Posterior cingulate gyrus (tissue), 11 donors: Measurements from ENCODE around the gene CDC42BPA.
A peak's percentile ranks its signal among the peaks of the same experiment; 100 is the strongest.
"Not testable (repeated sequence)": the region's sequence is repeated elsewhere in the genome, so short reads cannot be mapped to it uniquely, and the experiment has no call there.

Experiments used
- DNase-seq, 10 donors: peaks; one replicate each; pipeline versions ENCODE4 v3.0.0 to v3.0.0-alpha.2; 2020 to 2021; ENCODE audit warnings: mixed read lengths in 3 of 10
- intact Hi-C: fragments of 100-400 bp; cut with DNase I; formaldehyde crosslinking; loops from one replicate; pipeline ENCODE4 v1.15.1; 2023

The CDC42BPA gene, protein sequence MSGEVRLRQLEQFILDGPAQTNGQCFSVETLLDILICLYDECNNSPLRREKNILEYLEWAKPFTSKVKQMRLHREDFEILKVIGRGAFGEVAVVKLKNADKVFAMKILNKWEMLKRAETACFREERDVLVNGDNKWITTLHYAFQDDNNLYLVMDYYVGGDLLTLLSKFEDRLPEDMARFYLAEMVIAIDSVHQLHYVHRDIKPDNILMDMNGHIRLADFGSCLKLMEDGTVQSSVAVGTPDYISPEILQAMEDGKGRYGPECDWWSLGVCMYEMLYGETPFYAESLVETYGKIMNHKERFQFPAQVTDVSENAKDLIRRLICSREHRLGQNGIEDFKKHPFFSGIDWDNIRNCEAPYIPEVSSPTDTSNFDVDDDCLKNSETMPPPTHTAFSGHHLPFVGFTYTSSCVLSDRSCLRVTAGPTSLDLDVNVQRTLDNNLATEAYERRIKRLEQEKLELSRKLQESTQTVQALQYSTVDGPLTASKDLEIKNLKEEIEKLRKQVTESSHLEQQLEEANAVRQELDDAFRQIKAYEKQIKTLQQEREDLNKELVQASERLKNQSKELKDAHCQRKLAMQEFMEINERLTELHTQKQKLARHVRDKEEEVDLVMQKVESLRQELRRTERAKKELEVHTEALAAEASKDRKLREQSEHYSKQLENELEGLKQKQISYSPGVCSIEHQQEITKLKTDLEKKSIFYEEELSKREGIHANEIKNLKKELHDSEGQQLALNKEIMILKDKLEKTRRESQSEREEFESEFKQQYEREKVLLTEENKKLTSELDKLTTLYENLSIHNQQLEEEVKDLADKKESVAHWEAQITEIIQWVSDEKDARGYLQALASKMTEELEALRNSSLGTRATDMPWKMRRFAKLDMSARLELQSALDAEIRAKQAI (N-terminal part only)

DNA sequence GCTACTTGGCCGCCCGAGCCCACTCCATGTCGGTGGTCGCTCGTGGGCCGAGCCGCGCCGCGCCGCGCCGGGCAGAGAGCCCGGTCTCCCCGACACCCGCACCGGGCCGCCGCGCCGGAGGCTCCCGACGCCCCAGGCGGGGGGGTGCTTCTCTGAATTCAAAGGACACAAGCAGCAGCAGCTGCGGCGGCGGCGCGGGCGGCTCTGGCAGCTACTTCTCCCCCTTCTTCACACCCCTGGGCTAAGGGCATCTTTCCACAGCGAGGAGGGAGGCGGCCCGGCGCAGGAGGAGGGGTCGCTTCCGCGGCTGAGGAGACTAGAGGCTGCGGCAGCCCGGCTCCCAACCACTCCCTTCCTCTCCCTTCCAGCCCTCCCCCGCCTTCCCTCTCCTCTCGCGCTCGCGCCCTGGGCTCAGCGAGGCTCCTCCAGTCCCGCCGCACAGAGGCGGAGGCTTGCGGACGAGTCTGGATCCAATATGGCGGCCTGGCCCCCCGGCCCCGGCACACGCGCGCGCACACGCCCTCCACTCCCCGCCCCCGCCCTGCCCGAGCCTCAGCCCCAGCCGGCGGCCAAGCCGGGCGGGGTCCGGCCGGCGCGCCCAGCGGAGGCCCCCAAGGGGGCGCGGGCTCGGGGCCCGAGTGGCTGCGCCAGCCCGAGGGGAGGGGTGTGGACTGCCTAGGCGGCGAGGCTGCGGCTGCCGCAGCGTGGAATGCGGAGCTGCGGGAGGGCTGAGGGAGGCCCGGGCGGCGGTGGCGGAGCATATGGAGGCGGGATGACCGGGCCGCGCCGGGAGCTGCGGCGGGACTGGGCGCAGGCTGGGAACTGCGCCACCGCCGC lies at the start of gene CDC42BPA:
Gene CDC42BPA (minus strand): TSS at position 477 of the 837 bp plus-strand sequence. CDS start 1,310 bp downstream, outside the sequence.
- intact Hi-C loops = loop anchor here (5.0 kb wide), 2 partner anchors 114 to 381 kb away; no protein-coding TSS in a partner anchor
- peak; percentile 71 to 97 (median 84) for DNase-seq

DNA sequence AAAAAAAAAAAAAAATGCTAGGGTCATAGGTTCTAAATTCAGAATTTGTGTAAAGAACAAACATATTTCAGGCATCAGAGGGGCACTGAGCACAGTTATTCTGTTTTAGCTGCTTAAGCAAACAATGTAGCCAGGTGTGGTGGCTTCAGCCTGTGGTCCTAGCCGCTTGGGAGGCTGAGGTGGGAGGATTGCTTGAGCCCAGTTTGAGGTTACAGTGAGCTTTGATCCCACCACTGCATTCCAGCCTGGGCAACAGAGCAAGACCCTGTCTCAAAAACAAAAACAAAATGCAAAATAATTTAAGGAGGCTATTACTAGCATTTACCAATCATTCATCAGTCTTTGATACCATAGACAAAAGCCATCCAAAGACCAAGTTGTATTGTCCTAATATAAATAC lies 49.7 kb upstream of the CDC42BPA start:
- no peak for DNase-seq
- intact Hi-C loops = no loop called here

- intact Hi-C loops = no loop called here
Measured at GRCh38 chr1:227365473-227366431, 47.5 kb upstream of the CDC42BPA start.

GRCh38 chr1:227364657-227365056 lies 46.4 kb upstream of the CDC42BPA start:
- DNase-seq = no peak
- intact Hi-C loops = no loop called here

More at GRCh38 chr1:227365473-227366431, 47.5 kb upstream of the CDC42BPA start:
- DNase-seq = no peak

DNA sequence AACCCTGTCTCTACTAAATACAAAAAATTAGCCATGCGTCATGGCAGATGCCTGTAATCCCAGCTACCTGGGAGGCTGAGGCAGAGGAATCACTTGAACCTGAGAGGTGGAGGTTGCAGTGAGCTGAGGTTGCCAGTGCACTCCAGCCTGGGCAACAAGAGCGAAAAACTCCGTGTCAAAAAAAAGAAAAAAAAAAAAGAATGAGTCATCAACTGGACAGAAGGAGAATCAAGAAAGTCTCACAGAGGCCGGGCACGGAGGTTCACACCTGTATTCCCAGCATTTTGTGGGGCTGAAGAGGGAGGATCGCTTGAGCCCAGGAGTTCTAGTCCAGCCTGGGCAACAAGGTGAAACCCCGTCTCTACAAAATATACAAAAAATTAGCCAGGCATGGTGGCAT lies 45.5 kb upstream of the CDC42BPA start:
- DNase-seq = no peak
- intact Hi-C loops = no loop called here

DNA sequence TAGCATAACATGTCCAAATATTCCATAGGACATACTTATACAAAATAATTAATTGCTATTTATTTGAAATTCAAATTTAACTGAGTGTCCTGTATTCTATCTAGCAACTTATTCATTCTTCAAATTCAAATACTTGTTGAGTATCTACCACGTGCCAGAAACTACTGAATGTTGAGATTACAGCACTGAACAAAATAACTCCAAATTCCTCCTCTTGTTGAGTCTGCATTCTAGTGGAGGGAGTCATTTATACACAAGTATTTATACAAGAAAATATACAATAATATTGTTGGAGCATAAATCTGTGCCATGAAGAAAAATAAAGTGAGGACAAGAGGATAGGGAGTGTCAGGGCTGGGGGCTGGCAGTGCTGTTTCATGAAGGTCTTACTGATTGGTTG lies 43.7 kb upstream of the CDC42BPA start:
- no peak for DNase-seq
- intact Hi-C loops = no loop called here

GRCh38 chr1:227357927-227358302 lies 39.6 kb upstream of the CDC42BPA start:
- intact Hi-C loops = no loop called here
- no peak for DNase-seq

- DNase-seq = no peak
- intact Hi-C loops = no loop called here
Measured at GRCh38 chr1:227357171-227357926, 39.1 kb upstream of the CDC42BPA start.

DNA sequence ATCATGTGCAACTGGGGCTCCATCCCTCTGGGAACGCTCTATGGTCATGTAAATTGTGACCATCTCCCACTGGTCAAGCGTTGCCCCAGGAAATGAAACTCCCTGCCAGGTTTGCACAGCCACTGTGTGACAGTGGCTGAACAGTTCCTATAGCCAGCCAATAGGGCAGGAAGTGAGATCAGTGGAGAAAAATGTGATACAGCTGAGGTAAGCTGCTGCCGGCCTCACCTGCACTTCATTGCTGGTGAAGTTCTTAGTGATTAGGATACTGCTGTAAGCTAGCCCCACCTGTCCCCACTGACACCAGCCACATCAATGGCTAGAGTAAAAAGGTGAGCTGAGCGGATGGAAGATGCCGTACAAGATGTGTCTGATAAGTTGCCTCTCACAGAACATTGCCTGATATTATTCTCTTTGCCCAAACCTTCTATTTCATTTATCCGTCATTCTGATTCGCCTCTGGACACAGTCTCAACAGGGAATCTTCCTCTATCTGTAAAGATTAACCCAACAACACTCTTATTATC lies 38.4 kb upstream of the CDC42BPA start:
- intact Hi-C loops = no loop called here
- DNase-seq = no peak

GRCh38 chr1:227355542-227356245 lies 37.4 kb upstream of the CDC42BPA start:
- DNase-seq = no peak
- intact Hi-C loops = no loop called here

DNA sequence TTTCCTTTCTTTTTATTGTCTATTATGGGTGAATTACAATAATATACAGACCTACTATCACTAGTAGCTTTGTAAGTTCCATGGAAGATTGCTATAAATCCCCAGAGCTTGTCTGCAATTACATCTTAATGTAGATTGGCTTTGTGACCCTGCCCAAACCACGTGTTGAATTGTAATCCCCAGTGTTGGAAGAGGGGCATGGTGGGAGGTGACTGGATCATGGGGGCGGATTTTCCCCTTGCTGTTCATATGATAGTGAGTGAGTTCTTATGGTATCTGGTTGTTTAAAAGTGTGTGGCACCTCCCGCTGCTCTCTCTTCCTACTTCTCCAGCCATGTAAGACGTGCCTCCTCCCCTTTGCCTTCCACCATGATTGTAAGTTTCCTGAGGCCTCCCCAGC lies 34.9 kb upstream of the CDC42BPA start:
- intact Hi-C loops = no loop called here
- DNase-seq = no peak

GRCh38 chr1:227352164-227352563 lies 33.9 kb upstream of the CDC42BPA start:
- intact Hi-C loops, DNase-seq: not testable (repeated sequence)

- intact Hi-C loops = no loop called here
- no peak for DNase-seq
Measured at GRCh38 chr1:227351443-227351842, 33.2 kb upstream of the CDC42BPA start.

DNA sequence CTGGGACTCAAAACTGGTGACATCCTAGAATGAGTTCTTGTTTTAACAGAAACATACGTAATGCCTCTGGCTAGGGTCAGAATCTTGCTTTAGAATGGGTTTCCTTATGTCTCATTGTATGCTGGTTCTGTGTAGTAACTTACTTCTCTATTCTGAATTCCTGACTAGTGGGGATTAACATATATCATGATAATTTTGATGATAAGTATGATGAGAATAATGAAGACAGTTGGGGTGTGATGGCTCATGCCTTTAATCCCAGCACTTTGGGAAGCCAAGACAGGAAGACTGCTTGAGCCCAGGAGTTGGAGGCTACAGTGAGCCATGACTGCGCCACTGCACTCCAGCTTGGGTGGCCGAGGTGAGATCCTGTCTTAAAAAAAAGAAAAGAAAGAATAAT lies 31.7 kb upstream of the CDC42BPA start:
- intact Hi-C loops = no loop called here

DNA sequence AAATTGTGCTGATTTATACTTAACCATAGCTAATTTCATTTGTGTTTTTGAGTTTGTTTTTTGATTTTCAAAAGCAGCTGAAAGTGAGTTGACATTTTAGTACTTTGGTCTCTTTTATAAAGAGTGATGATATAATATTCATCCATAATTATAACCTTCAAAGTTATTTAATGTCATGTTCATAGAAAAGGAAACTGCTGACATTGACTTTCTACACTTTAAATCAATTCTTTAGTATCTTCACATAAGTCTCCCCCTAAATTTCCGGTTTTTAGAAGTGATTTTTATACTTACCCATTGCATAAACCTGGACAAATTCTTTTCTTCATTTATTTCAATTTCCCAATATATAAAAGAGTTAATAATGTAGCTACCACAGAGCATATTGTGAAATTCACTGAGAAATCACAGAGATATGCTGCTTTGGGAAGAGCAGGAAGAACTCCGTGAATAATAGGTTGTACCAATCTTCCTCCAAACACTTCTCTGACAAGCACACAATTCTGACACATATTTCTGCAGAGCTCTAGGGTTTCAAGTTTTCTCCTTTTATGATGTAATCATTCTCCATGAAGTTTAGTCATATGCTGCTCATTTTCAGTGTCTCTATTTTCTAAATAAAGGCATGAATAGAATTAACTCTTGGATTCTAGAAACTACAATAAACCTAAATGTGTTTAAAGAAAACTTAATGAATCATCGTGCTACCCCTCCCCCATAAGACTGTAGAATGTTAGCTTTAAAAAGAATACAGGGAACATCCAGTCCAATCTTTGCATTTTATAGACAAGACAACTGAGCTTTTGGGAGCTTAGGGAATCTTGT lies 25.6 kb upstream of the CDC42BPA start:
- intact Hi-C loops = no loop called here
- no peak for DNase-seq

More for the DNA sequence above, 31.7 kb upstream of the CDC42BPA start:
- no peak for DNase-seq

DNA sequence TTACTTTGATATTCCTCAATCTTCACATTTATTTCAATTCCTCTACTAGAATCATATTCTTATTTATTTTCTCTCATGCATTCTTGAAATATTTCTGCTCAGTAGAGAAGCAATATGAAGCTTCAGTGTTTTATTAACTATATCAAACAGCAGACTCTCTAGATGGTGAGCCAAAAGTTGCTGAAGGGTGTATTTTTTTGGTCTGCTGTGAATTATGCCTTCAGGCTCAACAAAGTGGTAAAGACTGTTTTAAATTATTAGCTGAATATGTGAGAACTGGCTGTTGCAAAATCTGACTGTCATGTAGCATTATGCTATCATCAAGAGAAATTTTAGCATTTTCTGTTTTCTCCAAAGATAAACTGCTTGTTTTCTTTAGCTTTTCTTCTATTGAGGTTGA lies 24.9 kb upstream of the CDC42BPA start:
- DNase-seq = no peak
- intact Hi-C loops = no loop called here
